Panc1 (cell line): ENCODE measurements around the gene TNFRSF21.

Source experiments
- POLR2AphosphoS5 ChIP-seq: IDR thresholded peaks from 2 replicates; pipeline ENCODE4 v1.6.1; 2012; ENCODE audit warnings: mild to moderate bottlenecking, low read depth, low read length, moderate library complexity
- SIN3A ChIP-seq: IDR thresholded peaks from 2 replicates; pipeline ENCODE4 v1.6.1; 2012; ENCODE audit warnings: low read depth, mild to moderate bottlenecking, low read length, moderate library complexity, borderline replicate concordance; ENCODE audit not compliant: insufficient read depth
- TCF7L2 ChIP-seq: IDR thresholded peaks from 2 replicates; pipeline ENCODE4 v1.6.1; 2011; ENCODE audit warnings: mild to moderate bottlenecking, low read depth, low read length, inconsistent platforms
- TF ChIP-seq, protein P1 (sequence below): fragments of 450-650 bp; IDR thresholded peaks from 2 replicates; pipeline ENCODE4 v1.5.1; 2017; ENCODE audit warnings: mild to moderate bottlenecking
- TF ChIP-seq, protein P2 (sequence below), 2 experiments: IDR thresholded peaks; 2 replicates each; pipeline ENCODE4 v1.6.1; 2011 to 2012; ENCODE audit warnings: low read depth in 2 of 2, control low read depth in 1 of 2, low read length in 1 of 2, mild to moderate bottlenecking in 1 of 2, moderate library complexity in 1 of 2; ENCODE audit not compliant: insufficient read depth in 1 of 2

DNA sequence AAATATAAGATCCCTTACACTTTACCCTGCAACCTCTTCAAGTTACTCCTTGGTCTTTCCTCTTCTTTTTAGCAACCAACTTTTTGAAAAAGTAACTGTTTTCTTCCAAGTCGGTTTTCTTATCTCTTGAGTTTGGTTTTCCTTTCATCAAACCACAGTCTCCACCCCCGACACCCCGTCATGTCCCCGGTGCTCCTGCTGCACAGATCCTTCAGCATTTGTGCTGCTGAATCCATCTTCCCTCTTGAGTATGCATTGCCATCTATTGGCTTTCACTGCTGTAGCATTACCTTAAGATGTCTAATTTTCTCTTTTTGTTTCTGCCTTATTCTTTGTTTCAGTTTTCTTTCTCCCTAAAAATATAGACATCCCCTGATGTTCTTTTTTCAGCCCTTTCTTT, 11.9 kb upstream of the TNFRSF21 start:
- TF ChIP-seq POLR2AphosphoS5, result no peak
- TF ChIP-seq, protein P1, sequence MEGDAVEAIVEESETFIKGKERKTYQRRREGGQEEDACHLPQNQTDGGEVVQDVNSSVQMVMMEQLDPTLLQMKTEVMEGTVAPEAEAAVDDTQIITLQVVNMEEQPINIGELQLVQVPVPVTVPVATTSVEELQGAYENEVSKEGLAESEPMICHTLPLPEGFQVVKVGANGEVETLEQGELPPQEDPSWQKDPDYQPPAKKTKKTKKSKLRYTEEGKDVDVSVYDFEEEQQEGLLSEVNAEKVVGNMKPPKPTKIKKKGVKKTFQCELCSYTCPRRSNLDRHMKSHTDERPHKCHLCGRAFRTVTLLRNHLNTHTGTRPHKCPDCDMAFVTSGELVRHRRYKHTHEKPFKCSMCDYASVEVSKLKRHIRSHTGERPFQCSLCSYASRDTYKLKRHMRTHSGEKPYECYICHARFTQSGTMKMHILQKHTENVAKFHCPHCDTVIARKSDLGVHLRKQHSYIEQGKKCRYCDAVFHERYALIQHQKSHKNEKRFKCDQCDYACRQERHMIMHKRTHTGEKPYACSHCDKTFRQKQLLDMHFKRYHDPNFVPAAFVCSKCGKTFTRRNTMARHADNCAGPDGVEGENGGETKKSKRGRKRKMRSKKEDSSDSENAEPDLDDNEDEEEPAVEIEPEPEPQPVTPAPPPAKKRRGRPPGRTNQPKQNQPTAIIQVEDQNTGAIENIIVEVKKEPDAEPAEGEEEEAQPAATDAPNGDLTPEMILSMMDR, result no peak
- no peak for TF ChIP-seq TCF7L2
- no peak for TF ChIP-seq SIN3A
- TF ChIP-seq, protein P2, sequence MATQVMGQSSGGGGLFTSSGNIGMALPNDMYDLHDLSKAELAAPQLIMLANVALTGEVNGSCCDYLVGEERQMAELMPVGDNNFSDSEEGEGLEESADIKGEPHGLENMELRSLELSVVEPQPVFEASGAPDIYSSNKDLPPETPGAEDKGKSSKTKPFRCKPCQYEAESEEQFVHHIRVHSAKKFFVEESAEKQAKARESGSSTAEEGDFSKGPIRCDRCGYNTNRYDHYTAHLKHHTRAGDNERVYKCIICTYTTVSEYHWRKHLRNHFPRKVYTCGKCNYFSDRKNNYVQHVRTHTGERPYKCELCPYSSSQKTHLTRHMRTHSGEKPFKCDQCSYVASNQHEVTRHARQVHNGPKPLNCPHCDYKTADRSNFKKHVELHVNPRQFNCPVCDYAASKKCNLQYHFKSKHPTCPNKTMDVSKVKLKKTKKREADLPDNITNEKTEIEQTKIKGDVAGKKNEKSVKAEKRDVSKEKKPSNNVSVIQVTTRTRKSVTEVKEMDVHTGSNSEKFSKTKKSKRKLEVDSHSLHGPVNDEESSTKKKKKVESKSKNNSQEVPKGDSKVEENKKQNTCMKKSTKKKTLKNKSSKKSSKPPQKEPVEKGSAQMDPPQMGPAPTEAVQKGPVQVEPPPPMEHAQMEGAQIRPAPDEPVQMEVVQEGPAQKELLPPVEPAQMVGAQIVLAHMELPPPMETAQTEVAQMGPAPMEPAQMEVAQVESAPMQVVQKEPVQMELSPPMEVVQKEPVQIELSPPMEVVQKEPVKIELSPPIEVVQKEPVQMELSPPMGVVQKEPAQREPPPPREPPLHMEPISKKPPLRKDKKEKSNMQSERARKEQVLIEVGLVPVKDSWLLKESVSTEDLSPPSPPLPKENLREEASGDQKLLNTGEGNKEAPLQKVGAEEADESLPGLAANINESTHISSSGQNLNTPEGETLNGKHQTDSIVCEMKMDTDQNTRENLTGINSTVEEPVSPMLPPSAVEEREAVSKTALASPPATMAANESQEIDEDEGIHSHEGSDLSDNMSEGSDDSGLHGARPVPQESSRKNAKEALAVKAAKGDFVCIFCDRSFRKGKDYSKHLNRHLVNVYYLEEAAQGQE (IDR thresholded peaks at IDR 0.05; ENCODE audit: insufficient read depth in 1 of 2, low read depth in 2 of 2, low read length in 1 of 2), result no peak
